Neural cell (in vitro differentiated cells): ENCODE results near the gene CHST8. TPM values are rescaled to one million over a fixed set of nuclear protein-coding genes. Genes with fewer than 3 reads are reported as not detected.

ENCODE experiments used
- H2AFZ ChIP-seq: fragments of 200-600, 300-800 bp; sonication (generic), shearing (Covaris generic); 2 replicates; pipeline ENCODE4 v1.6.0; 2014; ENCODE audit warnings: low read depth, mild to moderate bottlenecking, antibody characterized with exemption, low read length, moderate library complexity
- H3F3A ChIP-seq: fragments of 200-600 bp; shearing (Covaris generic); 2 replicates; pipeline ENCODE4 v1.6.1; 2016; ENCODE audit warnings: mild to moderate bottlenecking, moderate library complexity, mixed read lengths, antibody characterized with exemption, low read length; ENCODE audit not compliant: insufficient read depth, poor library complexity, severe bottlenecking
- H3K27ac ChIP-seq: fragments of 200-600, 300-800 bp; sonication (generic), shearing (Covaris generic); 2 replicates; pipeline ENCODE4 v1.5.1; 2014; ENCODE audit warnings: mild to moderate bottlenecking, low read length, moderate library complexity
- H3K27me3 ChIP-seq: fragments of 300-800, 200-600 bp; sonication (generic), shearing (Covaris generic); 2 replicates; pipeline ENCODE4 v1.6.0; 2014; ENCODE audit warnings: mild to moderate bottlenecking, low read depth, low read length, moderate library complexity; ENCODE audit not compliant: insufficient read depth
- H3K36me3 ChIP-seq: fragments of 300-800, 200-600 bp; sonication (generic), shearing (Covaris generic); 2 replicates; pipeline ENCODE4 v1.5.1; 2014; ENCODE audit warnings: mild to moderate bottlenecking, antibody characterized with exemption, low read length, moderate library complexity; ENCODE audit not compliant: insufficient read depth
- H3K4me2 ChIP-seq: fragments of 300-800, 200-600 bp; sonication (generic), shearing (Covaris generic); 2 replicates; pipeline ENCODE4 v1.6.0; 2014; ENCODE audit warnings: mild to moderate bottlenecking, low read length
- H3K4me3 ChIP-seq: fragments of 300-800, 200-600 bp; sonication (generic), shearing (Covaris generic); 2 replicates; pipeline ENCODE4 v1.5.1; 2014; ENCODE audit warnings: mild to moderate bottlenecking, low read length, moderate library complexity
- H3K79me2 ChIP-seq: fragments of 200-600 bp; shearing (Covaris generic); replicated peaks from 2 replicates; pipeline ENCODE4 v1.6.0; 2014; ENCODE audit warnings: mild to moderate bottlenecking, low read length, moderate library complexity; ENCODE audit not compliant: insufficient read depth
- H3K9ac ChIP-seq: fragments of 300-800, 200-600 bp; sonication (generic), shearing (Covaris generic); 2 replicates; pipeline ENCODE4 v1.6.1; 2016; ENCODE audit warnings: mild to moderate bottlenecking, low read length, mixed read lengths
- H3K9me2 ChIP-seq: fragments of 200-600 bp; shearing (Covaris generic); 2 replicates; pipeline ENCODE4 v1.6.1; 2016; ENCODE audit warnings: mild to moderate bottlenecking, low read length, mixed read lengths; ENCODE audit not compliant: insufficient read depth
- H3K9me3 ChIP-seq: fragments of 200-600, 300-800 bp; sonication (generic), shearing (Covaris generic); 2 replicates; pipeline ENCODE4 v1.6.1; 2016; ENCODE audit warnings: mild to moderate bottlenecking, mixed run types, low read length, moderate library complexity, mixed read lengths
- H4K20me1 ChIP-seq: fragments of 200-600 bp; shearing (Covaris generic); 2 replicates; pipeline ENCODE4 v1.6.1; 2016; ENCODE audit warnings: mild to moderate bottlenecking, mixed run types; ENCODE audit not compliant: insufficient read depth
- CTCF ChIP-seq: fragments of 450-650 bp; IDR thresholded peaks from 2 replicates; pipeline ENCODE4 v1.5.1; 2014; ENCODE audit warnings: antibody characterized with exemption, mild to moderate bottlenecking, moderate library complexity; ENCODE audit not compliant: poor library complexity, severe bottlenecking
- EP300 ChIP-seq: fragments of 450-650 bp; conservative IDR thresholded peaks from 2 replicates; pipeline ENCODE4 v1.6.1; 2014; ENCODE audit warnings: antibody characterized with exemption, mild to moderate bottlenecking, moderate library complexity; ENCODE audit not compliant: poor library complexity, severe bottlenecking
- EZH2 ChIP-seq: fragments of 200-600, 300-800 bp; shearing (Covaris generic), sonication (generic); IDR thresholded peaks from 2 replicates; pipeline ENCODE4 v1.6.1; 2014; ENCODE audit warnings: antibody characterized with exemption, low read length, borderline replicate concordance, mild to moderate bottlenecking; ENCODE audit not compliant: insufficient read depth, poor library complexity, severe bottlenecking
- MXI1 ChIP-seq: fragments of 450-650 bp; conservative IDR thresholded peaks from 2 replicates; pipeline ENCODE4 v1.6.1; 2014; ENCODE audit warnings: antibody characterized with exemption, mild to moderate bottlenecking; ENCODE audit not compliant: poor library complexity, severe bottlenecking
- POLR2AphosphoS5 ChIP-seq: IDR thresholded peaks from 2 replicates; pipeline ENCODE4 v1.6.1; 2012
- RAD21 ChIP-seq: fragments of 450-650 bp; conservative IDR thresholded peaks from 2 replicates; pipeline ENCODE4 v1.6.1; 2014; ENCODE audit warnings: antibody characterized with exemption, mild to moderate bottlenecking, moderate library complexity
- REST ChIP-seq: IDR thresholded peaks from 2 replicates; pipeline ENCODE4 v1.6.1; 2012; ENCODE audit warnings: borderline replicate concordance
- SMC3 ChIP-seq: fragments of 450-650 bp; conservative IDR thresholded peaks from 2 replicates; pipeline ENCODE4 v1.6.1; 2014; ENCODE audit warnings: antibody characterized with exemption, mild to moderate bottlenecking, moderate library complexity; ENCODE audit not compliant: poor library complexity
- TAF1 ChIP-seq: IDR thresholded peaks from 2 replicates; pipeline ENCODE4 v1.6.1; 2012; ENCODE audit warnings: low read depth
- polyA plus RNA-seq: library from polyadenylated mRNA; depleted of rRNA; stranded (reverse); fragments of >200 nt; gene quantifications from 2 replicates; pipeline ENCODE4 v1.2.3, GENCODE V29; 2014

Gene CHST8
- polyA plus RNA-seq, 1 donor from 2014 or later, result 7.1 TPM

GRCh38 chr19:33613620-33614000 is 8.1 kb upstream of the CHST8 start:
- no peaks in the 10 kb centered on the region for H3F3A ChIP-seq
- TF ChIP-seq TAF1, result no peak
- no peak overlapping the region for H3K4me3 ChIP-seq
- no peaks in the 10 kb centered on the region for H3K79me2 ChIP-seq
- H3K27me3 ChIP-seq, result peaks cover 9% of the 10 kb centered on the region
- H3K4me2 ChIP-seq, result no peak overlapping the region
- no peaks in the 10 kb centered on the region for H3K36me3 ChIP-seq
- H3K9me3 ChIP-seq, result no peaks in the 10 kb centered on the region
- H3K9ac ChIP-seq, result no peak overlapping the region
- no peaks in the 10 kb centered on the region for H4K20me1 ChIP-seq
- no peaks in the 10 kb centered on the region for H3K9me2 ChIP-seq
- no peak overlapping the region for H2AFZ ChIP-seq
- no peak overlapping the region for H3K27ac ChIP-seq

- no peak for TF ChIP-seq MXI1
- no peak for TF ChIP-seq SMC3
- TF ChIP-seq POLR2AphosphoS5, result no peak
- TF ChIP-seq EP300, result no peak
- no peak for TF ChIP-seq CTCF
- no peak for TF ChIP-seq EZH2
- no peak for TF ChIP-seq RAD21
- TF ChIP-seq REST, result no peak
- no peak for TF ChIP-seq TAF1
- Histone ChIP-seq H3K4me3 (no peak overlapping the region), H3K9me3 (no peaks in the 10 kb centered on the region), H3F3A (no peaks in the 10 kb centered on the region), H3K27me3 (peaks cover 35% of the 10 kb centered on the region), H3K79me2 (no peaks in the 10 kb centered on the region), H3K9ac (no peak overlapping the region), H2AFZ (no peak overlapping the region), H3K36me3 (no peaks in the 10 kb centered on the region), H3K9me2 (no peaks in the 10 kb centered on the region), H3K27ac (no peak overlapping the region), H4K20me1 (no peaks in the 10 kb centered on the region), H3K4me2 (no peak overlapping the region)
Measured at GRCh38 chr19:33616346-33616745, 5.4 kb upstream of the CHST8 start.

- Histone ChIP-seq H3K27me3 (peaks cover 37% of the 10 kb centered on the region), H3K36me3 (no peaks in the 10 kb centered on the region), H3K4me3 (no peak overlapping the region), H3K9ac (no peak overlapping the region), H4K20me1 (no peaks in the 10 kb centered on the region), H2AFZ (no peak overlapping the region), H3K27ac (no peak overlapping the region), H3K9me3 (no peaks in the 10 kb centered on the region), H3K4me2 (no peak overlapping the region), H3K9me2 (no peaks in the 10 kb centered on the region), H3F3A (no peaks in the 10 kb centered on the region), H3K79me2 (no peaks in the 10 kb centered on the region)
- no peak for TF ChIP-seq CTCF
- no peak for TF ChIP-seq EP300
- TF ChIP-seq EZH2, result no peak
- TF ChIP-seq SMC3, result no peak
- TF ChIP-seq MXI1, result no peak
- no peak for TF ChIP-seq REST
- TF ChIP-seq TAF1, result no peak
- TF ChIP-seq RAD21, result no peak
Measured at GRCh38 chr19:33616857-33617256, 4.9 kb upstream of the CHST8 start.
